AG20443 (cell line): Measurements from ENCODE around the gene NLGN1.
"Not testable (repeated sequence)": the region's sequence is repeated elsewhere in the genome, so short reads cannot be mapped to it uniquely, and the experiment has no call there.

ENCODE experiments used
- DNase-seq: peaks from one replicate; pipeline ENCODE4 v3.0.0; 2012; ENCODE audit warnings: low spot score, mixed read lengths

The NLGN1 gene

GRCh38 chr3:173429527-173429926, 32.0 kb downstream of the NLGN1 start:
- no peak for DNase-seq

- DNase-seq = no peak
Measured at GRCh38 chr3:173430576-173430975, 33.0 kb downstream of the NLGN1 start.

- DNase-seq = no peak
Measured at GRCh38 chr3:173439004-173439403, 41.5 kb downstream of the NLGN1 start.

- DNase-seq = no peak
Measured at GRCh38 chr3:173440514-173440913, 43.0 kb downstream of the NLGN1 start.

GRCh38 chr3:173451561-173451960, 54.0 kb downstream of the NLGN1 start:
- DNase-seq = not testable (repeated sequence)

GRCh38 chr3:173463250-173463649, 65.7 kb downstream of the NLGN1 start:
- DNase-seq = no peak

GRCh38 chr3:173465112-173465511, 67.6 kb downstream of the NLGN1 start:
- DNase-seq = peak; percentile 50

GRCh38 chr3:173465898-173466678, 68.5 kb downstream of the NLGN1 start:
- DNase-seq = no peak

- no peak for DNase-seq
Measured at GRCh38 chr3:173467501-173467900, 70.0 kb downstream of the NLGN1 start.

- no peak for DNase-seq
Measured at GRCh38 chr3:173473237-173473636, 75.7 kb downstream of the NLGN1 start.

- DNase-seq = no peak
Measured at GRCh38 chr3:173479301-173479700, 81.8 kb downstream of the NLGN1 start.

GRCh38 chr3:173501931-173502489, 104.5 kb downstream of the NLGN1 start:
- DNase-seq = no peak

GRCh38 chr3:173502983-173503568, 105.5 kb downstream of the NLGN1 start:
- peak; percentile 11 for DNase-seq

- no peak for DNase-seq
Measured at GRCh38 chr3:173510565-173510964, 113.0 kb downstream of the NLGN1 start.

GRCh38 chr3:173513123-173513522, 115.6 kb downstream of the NLGN1 start:
- DNase-seq = no peak

- peak; percentile 10 for DNase-seq
Measured at GRCh38 chr3:173529062-173529711, 131.6 kb downstream of the NLGN1 start.

GRCh38 chr3:173531602-173532001, 134.1 kb downstream of the NLGN1 start:
- no peak for DNase-seq

- DNase-seq = no peak
Measured at GRCh38 chr3:173538410-173538809, 140.9 kb downstream of the NLGN1 start.

- DNase-seq = not testable (repeated sequence)
Measured at GRCh38 chr3:173545590-173545989, 148.0 kb downstream of the NLGN1 start.

- DNase-seq = no peak
Measured at GRCh38 chr3:173547070-173547469, 149.5 kb downstream of the NLGN1 start.

- DNase-seq = no peak
Measured at GRCh38 chr3:173548261-173548660, 150.7 kb downstream of the NLGN1 start.

GRCh38 chr3:173552526-173552925, 155.0 kb downstream of the NLGN1 start:
- no peak for DNase-seq
